Ramos (cell line): ENCODE data around the gene RAP1GDS1.
"Not testable (repeated sequence)": the region's sequence is repeated elsewhere in the genome, so short reads cannot be mapped to it uniquely, and the experiment has no call there.

Experiments
- in situ Hi-C: fragments of 300-500 bp; cut with MboI; formaldehyde crosslinking; loops from one replicate; pipeline ENCODE4 v1.14.3; 2022; ENCODE audit warnings: low sequenced_read_pairs; ENCODE audit not compliant: unreplicated experiment

The RAP1GDS1 gene

GRCh38 chr4:98473046-98473445 lies 211.9 kb downstream of the RAP1GDS1 start:
- in situ Hi-C loops, result no loop called here

GRCh38 chr4:98474408-98474844 lies 213.2 kb downstream of the RAP1GDS1 start:
- in situ Hi-C loops, result no loop called here

DNA sequence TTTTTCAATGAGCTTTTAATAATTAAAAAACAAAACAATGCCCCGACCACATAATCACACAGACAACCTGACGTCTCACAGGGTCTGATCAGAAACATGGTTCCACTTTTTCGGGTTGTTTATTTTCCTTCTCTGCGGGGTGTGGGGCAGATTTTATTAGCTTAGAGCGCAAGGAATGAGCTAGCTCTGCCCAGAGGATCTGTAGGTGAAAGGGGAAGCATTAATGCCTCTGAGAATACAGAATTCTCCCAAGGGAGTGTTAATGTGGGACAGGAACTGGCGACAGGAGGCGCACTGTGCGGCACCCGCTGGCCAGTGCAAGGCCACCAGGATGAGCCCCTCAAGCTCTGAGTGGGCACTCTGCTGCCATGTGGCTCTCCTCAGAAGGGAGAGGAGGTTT lies 215.7 kb downstream of the RAP1GDS1 start:
- in situ Hi-C loops, result no loop called here

DNA sequence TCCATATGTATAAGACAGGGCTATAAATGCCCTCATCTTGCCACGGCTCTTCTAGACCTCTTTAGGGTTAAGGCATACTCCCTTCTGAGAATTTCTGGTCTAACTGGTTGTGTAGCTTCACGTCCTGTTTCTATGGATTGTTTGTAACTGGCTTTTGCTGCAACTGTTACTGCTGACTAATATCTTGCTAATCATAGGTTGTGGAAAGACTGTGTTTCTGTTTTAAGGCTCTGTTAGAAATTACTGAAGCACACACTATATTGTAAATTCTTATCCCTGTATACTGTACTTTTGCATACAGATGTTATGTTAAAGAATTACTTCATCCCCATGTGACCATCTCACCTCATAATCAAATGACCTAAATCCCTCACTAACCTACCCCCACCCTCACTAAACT lies 218.4 kb downstream of the RAP1GDS1 start:
- in situ Hi-C loops, result not testable (repeated sequence)

GRCh38 chr4:98480535-98480934 lies 219.4 kb downstream of the RAP1GDS1 start:
- in situ Hi-C loops, result no loop called here

DNA sequence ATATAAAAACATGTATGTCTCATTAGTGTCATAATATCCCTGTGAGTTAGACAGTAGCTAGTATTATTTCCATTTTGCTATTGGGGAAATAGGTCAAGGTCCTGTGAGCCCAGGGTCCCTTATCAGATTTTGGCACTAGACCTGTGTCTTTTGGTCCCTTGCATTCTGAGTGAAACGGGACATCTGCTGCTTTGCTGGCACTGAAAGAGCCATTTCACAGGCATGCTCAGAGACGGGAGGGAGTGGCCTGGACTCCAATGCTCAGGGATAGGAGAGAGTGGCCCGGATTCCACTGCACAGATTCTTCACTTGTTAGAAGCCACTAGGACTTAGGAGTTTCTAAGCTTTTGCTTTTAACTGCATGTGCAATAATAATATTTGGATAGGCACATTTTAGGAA lies 220.0 kb downstream of the RAP1GDS1 start:
- in situ Hi-C loops, result no loop called here

- in situ Hi-C loops, result no loop called here
Observed at GRCh38 chr4:98482503-98482846, 221.3 kb downstream of the RAP1GDS1 start.

- in situ Hi-C loops, result no loop called here
Observed at GRCh38 chr4:98482847-98483806, 221.9 kb downstream of the RAP1GDS1 start.

DNA sequence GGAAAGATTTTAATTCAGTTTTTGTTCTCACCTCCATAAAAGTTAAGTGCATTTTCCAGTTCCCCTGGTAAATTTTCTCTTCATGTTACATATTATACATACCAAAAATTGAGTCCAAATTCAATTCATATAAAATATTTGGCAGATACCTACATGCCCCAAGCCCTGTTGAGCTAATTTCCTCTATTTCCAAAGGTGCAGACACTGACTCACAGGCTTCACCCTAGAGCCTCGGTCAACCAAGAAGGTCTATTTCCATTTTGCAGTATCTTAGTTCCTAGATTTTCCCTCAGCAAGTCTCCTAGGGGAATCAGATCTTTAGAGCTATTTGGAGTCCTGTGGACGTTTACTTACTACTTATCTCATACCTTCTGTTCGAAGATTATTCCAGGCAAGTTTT lies 222.8 kb downstream of the RAP1GDS1 start:
- in situ Hi-C loops, result no loop called here

- in situ Hi-C loops, result no loop called here
Observed at GRCh38 chr4:98485816-98486345, 224.7 kb downstream of the RAP1GDS1 start.

DNA sequence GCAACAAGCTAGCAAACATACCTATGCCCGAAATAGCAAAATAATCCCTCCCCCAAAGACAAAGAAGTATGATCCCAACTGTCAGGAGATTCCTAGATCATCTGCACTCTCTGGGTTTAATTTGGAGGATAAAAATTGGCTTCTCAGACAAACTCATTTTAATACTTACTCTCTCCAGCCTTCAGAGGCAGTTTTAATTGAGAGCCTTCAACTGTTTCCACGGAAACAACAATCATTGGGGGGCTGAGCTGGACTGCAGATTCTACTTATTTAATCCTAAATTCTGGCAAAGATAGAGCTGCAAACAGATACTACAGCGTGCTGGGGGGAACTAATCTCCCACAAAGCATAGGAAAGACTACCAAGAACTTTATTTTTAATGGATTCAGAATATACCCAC lies 229.1 kb downstream of the RAP1GDS1 start:
- in situ Hi-C loops, result no loop called here

DNA sequence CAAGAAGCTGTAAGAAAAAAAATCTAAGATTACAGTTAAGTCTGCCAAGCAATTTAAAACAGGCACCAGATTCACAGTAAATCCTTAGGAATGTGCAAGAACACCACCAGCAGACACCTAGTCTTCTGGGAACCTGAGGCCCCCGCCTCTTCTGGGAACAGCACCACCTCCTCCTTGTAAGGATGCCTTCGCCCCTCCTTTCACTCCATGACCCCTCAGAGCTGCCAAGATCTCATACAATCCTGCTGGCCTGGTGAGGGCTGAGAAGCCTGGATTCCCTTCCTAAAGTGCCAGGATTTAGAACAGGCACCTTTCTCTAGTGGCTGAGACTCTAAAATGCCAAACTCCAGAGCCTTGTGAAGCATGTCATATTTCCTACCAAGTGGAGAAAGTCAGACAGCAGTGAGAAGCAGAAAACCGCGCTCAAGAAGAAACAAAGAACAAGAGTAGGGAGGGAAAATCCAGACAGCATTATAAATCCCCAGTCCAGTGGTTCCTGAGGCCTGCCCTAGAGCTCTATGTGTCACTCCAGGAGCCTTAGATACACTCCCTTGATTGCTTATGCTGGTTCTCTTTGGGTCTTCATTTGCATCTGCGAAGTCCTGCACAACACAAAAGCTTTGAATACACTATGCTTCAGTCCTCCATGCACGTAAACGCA lies 230.8 kb downstream of the RAP1GDS1 start:
- in situ Hi-C loops, result no loop called here

GRCh38 chr4:98493296-98493695 lies 232.1 kb downstream of the RAP1GDS1 start:
- in situ Hi-C loops, result no loop called here
